Measurements from ENCODE around the gene SPG11. TPM values are rescaled to one million over a fixed set of nuclear protein-coding genes. Genes with fewer than 3 reads are reported as not detected.

Gene SPG11
- total and polyA plus RNA-seq, 5 donors from 2014 or later: 21.6 to 71.5 (median 26.8) TPM

DNA sequence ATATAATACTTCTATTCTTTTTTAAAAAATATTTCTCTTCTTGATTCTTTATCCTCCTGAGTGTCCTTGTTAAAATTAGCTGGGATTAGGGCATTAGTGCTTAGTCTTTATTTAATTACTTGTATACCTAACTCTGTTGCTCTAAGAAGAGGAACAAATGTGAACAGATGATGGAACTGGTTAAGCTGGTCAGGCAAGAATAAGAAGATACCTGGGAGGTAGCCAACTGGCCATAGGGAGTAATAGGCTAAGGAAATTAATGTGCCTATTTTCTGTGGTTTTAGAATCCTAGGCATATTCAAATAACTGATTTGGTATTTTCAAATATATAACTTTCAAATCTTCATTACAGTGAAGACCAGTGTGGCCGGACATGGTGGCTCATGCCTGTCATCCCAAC lies 72.1 kb downstream of the SPG11 start:
- peaks cover 7 to 21% (median 12%) of the 10 kb centered on the region in 4 donors for H3K4me1 Mint-ChIP-seq
- H3K27ac Mint-ChIP-seq: no peak overlapping the region
- peaks cover 3% of the 10 kb centered on the region for H3K4me1 ChIP-seq (ENCODE audit: control insufficient read depth, insufficient read depth, low read length, poor library complexity, severe bottlenecking)
- DNase-seq (no peak), ATAC-seq (ENCODE audit: low read depth in 2 of 2) (no peak)
- H3K9me3 ChIP-seq (ENCODE audit: control insufficient read depth in 2 of 2, low read length in 2 of 2): no peaks in the 10 kb centered on the region
- H3K27me3 ChIP-seq (ENCODE audit: control insufficient read depth, insufficient read depth, low read length): no peaks in the 10 kb centered on the region
- H3K4me3 ChIP-seq (ENCODE audit: low read depth, low read length): no peak overlapping the region
- no peak overlapping the region for H3K27ac ChIP-seq (ENCODE audit: insufficient read depth, low read length, poor library complexity, severe bottlenecking)
- peaks cover 73% of the 10 kb centered on the region for H3K36me3 ChIP-seq (ENCODE audit: control insufficient read depth, insufficient read depth, low read length)
- H3K9me3 Mint-ChIP-seq: no peaks in the 10 kb centered on the region
- no peak overlapping the region for H3K4me3 Mint-ChIP-seq
- H3K27me3 Mint-ChIP-seq: no peaks in the 10 kb centered on the region
- peaks cover 46% of the 10 kb centered on the region for H3K36me3 Mint-ChIP-seq

DNA sequence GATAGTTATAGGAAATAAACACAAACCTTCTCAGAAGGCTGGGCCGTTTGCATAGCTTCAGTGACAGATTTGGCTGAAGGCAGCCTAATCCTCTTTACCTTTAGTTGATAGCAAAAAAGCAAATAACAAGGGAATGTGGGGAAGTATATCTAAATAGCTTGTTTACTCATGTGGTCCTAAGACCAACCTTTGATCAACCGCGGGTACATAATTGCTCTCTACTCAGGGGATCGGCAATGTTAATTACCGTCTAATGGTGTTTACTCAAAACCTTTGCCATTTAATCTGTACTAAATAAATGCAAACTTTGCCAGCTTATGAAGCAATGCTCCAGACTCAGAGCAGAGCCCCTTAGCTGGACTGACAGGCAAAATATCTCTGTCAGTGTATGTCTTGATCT lies 74.9 kb downstream of the SPG11 start:
- H3K27ac Mint-ChIP-seq: peak overlapping the region in 1 of 3 donors; percentile 28
- H3K9me3 Mint-ChIP-seq: no peaks in the 10 kb centered on the region
- peaks cover 80% of the 10 kb centered on the region for H3K36me3 ChIP-seq (ENCODE audit: control insufficient read depth, insufficient read depth, low read length)
- peaks cover 7 to 17% (median 11%) of the 10 kb centered on the region in 4 donors for H3K4me1 Mint-ChIP-seq
- H3K4me3 Mint-ChIP-seq: no peak overlapping the region
- DNase-seq (no peak), ATAC-seq (ENCODE audit: low read depth in 2 of 2) (no peak)
- H3K27me3 ChIP-seq (ENCODE audit: control insufficient read depth, insufficient read depth, low read length): no peaks in the 10 kb centered on the region
- H3K4me1 ChIP-seq (ENCODE audit: control insufficient read depth, insufficient read depth, low read length, poor library complexity, severe bottlenecking): no peaks in the 10 kb centered on the region
- H3K9me3 ChIP-seq (ENCODE audit: control insufficient read depth in 2 of 2, low read length in 2 of 2): no peaks in the 10 kb centered on the region
- no peaks in the 10 kb centered on the region for H3K27me3 Mint-ChIP-seq
- peaks cover 43% of the 10 kb centered on the region for H3K36me3 Mint-ChIP-seq
- no peak overlapping the region for H3K4me3 ChIP-seq (ENCODE audit: low read depth, low read length)
- no peak overlapping the region for H3K27ac ChIP-seq (ENCODE audit: insufficient read depth, low read length, poor library complexity, severe bottlenecking)

DNA sequence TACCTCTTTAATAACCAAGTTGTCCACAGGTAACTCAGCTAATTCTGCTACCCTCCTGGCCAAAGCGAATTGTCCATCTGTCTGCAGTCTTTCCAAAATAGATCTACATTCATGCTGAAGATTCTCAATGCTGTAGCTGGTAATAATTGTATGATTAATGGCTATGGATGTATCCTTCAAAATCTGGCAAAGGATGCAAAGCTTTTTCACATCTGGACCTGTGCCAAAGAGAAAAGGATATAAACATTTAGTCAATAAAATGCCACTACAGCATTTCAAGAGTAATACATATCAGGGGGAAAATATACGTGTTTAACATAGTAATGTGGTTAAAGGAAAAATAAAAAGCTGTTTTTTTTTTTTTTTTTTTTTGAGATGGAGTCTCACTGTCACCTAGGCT lies 77.8 kb downstream of the SPG11 start:
- peaks cover 39% of the 10 kb centered on the region for H3K36me3 Mint-ChIP-seq
- H3K4me1 Mint-ChIP-seq: peaks cover 10 to 26% (median 15%) of the 10 kb centered on the region in 4 donors
- no peak for DNase-seq
- Histone ChIP-seq H3K9me3 (ENCODE audit: control insufficient read depth in 2 of 2, low read length in 2 of 2) (no peaks in the 10 kb centered on the region), H3K4me1 (ENCODE audit: control insufficient read depth, insufficient read depth, low read length, poor library complexity, severe bottlenecking) (no peaks in the 10 kb centered on the region), H3K4me3 (ENCODE audit: low read depth, low read length) (no peak overlapping the region), H3K36me3 (ENCODE audit: control insufficient read depth, insufficient read depth, low read length) (peaks cover 73% of the 10 kb centered on the region), H3K27ac (ENCODE audit: insufficient read depth, low read length, poor library complexity, severe bottlenecking) (no peak overlapping the region), H3K27me3 (ENCODE audit: control insufficient read depth, insufficient read depth, low read length) (no peaks in the 10 kb centered on the region)
- H3K4me3 Mint-ChIP-seq: no peak overlapping the region
- ATAC-seq (ENCODE audit: low read depth in 2 of 2): no peak
- H3K27ac Mint-ChIP-seq: no peak overlapping the region
- no peaks in the 10 kb centered on the region for H3K9me3 Mint-ChIP-seq
- no peaks in the 10 kb centered on the region for H3K27me3 Mint-ChIP-seq

DNA sequence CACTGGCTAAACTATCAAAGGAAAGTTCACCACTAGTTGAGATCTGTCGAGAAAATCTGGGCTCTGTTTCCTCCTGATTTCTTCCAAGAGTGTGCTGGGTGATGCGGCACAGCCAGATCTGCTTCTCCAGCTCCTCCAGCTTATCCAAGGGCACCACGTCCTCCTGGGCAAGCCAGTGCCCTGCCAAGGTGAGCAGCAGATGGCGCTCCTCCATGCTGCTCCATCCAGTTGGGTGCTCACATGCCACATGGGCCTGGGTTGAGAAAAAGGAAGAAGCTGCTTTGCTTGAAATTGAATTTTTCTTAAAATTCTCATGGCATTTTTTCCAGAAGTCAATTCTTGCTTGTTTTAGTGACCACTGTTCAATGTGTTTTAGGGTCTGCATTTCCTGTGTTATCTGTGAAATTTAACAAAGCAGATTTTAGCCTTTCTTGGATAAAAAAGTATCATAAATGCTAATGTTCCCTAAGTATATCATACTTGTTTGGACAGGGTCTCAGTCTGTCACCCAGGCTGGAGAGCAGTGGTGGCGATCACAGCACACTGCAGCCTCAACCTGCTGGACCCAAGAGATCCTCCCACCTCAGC lies 79.2 kb downstream of the SPG11 start:
- Mint-ChIP-seq H3K4me1 (peaks cover 9 to 24% (median 15%) of the 10 kb centered on the region in 4 donors), H3K27ac (no peak overlapping the region), H3K36me3 (peaks cover 32% of the 10 kb centered on the region), H3K4me3 (no peak overlapping the region), H3K9me3 (no peaks in the 10 kb centered on the region), H3K27me3 (no peaks in the 10 kb centered on the region)
- ATAC-seq (ENCODE audit: low read depth in 2 of 2): peak; percentile 75 to 81
- Histone ChIP-seq H3K9me3 (ENCODE audit: control insufficient read depth in 2 of 2, low read length in 2 of 2) (no peaks in the 10 kb centered on the region), H3K36me3 (ENCODE audit: control insufficient read depth, insufficient read depth, low read length) (peaks cover 64% of the 10 kb centered on the region), H3K27ac (ENCODE audit: insufficient read depth, low read length, poor library complexity, severe bottlenecking) (no peak overlapping the region), H3K27me3 (ENCODE audit: control insufficient read depth, insufficient read depth, low read length) (no peaks in the 10 kb centered on the region), H3K4me1 (ENCODE audit: control insufficient read depth, insufficient read depth, low read length, poor library complexity, severe bottlenecking) (no peaks in the 10 kb centered on the region), H3K4me3 (ENCODE audit: low read depth, low read length) (no peak overlapping the region)
- peak; percentile 26 to 75 (median 53) for DNase-seq

DNA sequence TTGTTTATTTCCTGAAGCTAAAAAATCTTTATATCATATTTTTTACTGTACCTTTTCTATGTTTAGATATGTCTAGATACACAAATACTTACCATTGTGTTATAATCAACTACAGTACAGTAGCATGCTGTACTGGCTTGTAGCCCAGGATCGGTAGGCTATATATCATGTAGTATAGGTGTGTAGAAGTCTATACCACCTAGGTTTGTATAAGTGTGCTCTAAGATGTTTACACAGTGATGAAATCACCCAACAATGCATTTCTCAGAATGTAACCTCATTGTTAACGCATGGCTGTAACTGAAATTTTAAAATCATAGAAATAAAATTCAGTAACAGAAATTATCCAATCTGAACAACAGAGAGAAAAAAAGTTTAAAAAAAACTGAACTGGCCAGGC lies 83.4 kb downstream of the SPG11 start:
- H3K4me3 Mint-ChIP-seq: no peak overlapping the region
- H3K9me3 Mint-ChIP-seq: peaks cover 0 to 1% (median 0%) of the 10 kb centered on the region in 7 donors
- no peak overlapping the region for H3K4me3 ChIP-seq (ENCODE audit: low read depth, low read length)
- no peak for DNase-seq
- peak overlapping the region in 1 of 3 donors; percentile 38 for H3K27ac Mint-ChIP-seq
- peaks cover 27% of the 10 kb centered on the region for H3K36me3 ChIP-seq (ENCODE audit: control insufficient read depth, insufficient read depth, low read length)
- H3K9me3 ChIP-seq (ENCODE audit: control insufficient read depth in 2 of 2, low read length in 2 of 2): no peaks in the 10 kb centered on the region
- H3K27ac ChIP-seq (ENCODE audit: insufficient read depth, low read length, poor library complexity, severe bottlenecking): no peak overlapping the region
- no peaks in the 10 kb centered on the region for H3K27me3 ChIP-seq (ENCODE audit: control insufficient read depth, insufficient read depth, low read length)
- H3K4me1 ChIP-seq (ENCODE audit: control insufficient read depth, insufficient read depth, low read length, poor library complexity, severe bottlenecking): peaks cover 10% of the 10 kb centered on the region
- H3K4me1 Mint-ChIP-seq: peaks cover 15 to 34% (median 24%) of the 10 kb centered on the region in 4 donors
- H3K36me3 Mint-ChIP-seq: peaks cover 17% of the 10 kb centered on the region
- ATAC-seq (ENCODE audit: low read depth in 2 of 2): no peak
- H3K27me3 Mint-ChIP-seq: no peaks in the 10 kb centered on the region

DNA sequence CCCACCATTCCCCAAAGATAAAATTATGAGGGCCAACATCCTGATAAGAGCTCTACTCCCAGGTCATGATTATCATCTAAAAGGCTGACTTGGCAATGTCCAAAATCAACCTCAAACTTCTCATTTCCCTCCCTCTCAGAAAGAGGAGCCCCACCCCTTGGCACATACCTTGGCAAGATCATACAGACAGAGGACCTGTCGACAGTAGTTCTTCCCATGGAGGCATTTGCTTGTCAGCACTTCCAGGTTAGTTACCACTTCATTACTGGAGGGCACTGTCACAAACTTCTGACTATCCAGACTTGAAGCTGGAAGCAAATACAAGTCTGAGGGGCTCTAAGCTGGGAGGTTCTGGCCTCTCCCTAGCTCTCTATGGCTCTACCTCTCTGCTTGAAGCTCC lies 88.7 kb downstream of the SPG11 start:
- no peak for DNase-seq
- no peak for ATAC-seq (ENCODE audit: low read depth in 2 of 2)
- Histone ChIP-seq H3K27ac (ENCODE audit: insufficient read depth, low read length, poor library complexity, severe bottlenecking) (no peak overlapping the region), H3K27me3 (ENCODE audit: control insufficient read depth, insufficient read depth, low read length) (no peaks in the 10 kb centered on the region), H3K4me1 (ENCODE audit: control insufficient read depth, insufficient read depth, low read length, poor library complexity, severe bottlenecking) (peaks cover 10% of the 10 kb centered on the region), H3K36me3 (ENCODE audit: control insufficient read depth, insufficient read depth, low read length) (peaks cover 36% of the 10 kb centered on the region), H3K4me3 (ENCODE audit: low read depth, low read length) (no peak overlapping the region), H3K9me3 (ENCODE audit: control insufficient read depth in 2 of 2, low read length in 2 of 2) (no peaks in the 10 kb centered on the region)
- H3K36me3 Mint-ChIP-seq: peaks cover 15% of the 10 kb centered on the region
- H3K27me3 Mint-ChIP-seq: no peaks in the 10 kb centered on the region
- peaks cover 0 to 1% (median 0%) of the 10 kb centered on the region in 7 donors for H3K9me3 Mint-ChIP-seq
- H3K27ac Mint-ChIP-seq: peak overlapping the region; percentile 44 to 87 (median 83)
- H3K4me1 Mint-ChIP-seq: peaks cover 6 to 23% (median 12%) of the 10 kb centered on the region in 4 donors
- no peak overlapping the region for H3K4me3 Mint-ChIP-seq

DNA sequence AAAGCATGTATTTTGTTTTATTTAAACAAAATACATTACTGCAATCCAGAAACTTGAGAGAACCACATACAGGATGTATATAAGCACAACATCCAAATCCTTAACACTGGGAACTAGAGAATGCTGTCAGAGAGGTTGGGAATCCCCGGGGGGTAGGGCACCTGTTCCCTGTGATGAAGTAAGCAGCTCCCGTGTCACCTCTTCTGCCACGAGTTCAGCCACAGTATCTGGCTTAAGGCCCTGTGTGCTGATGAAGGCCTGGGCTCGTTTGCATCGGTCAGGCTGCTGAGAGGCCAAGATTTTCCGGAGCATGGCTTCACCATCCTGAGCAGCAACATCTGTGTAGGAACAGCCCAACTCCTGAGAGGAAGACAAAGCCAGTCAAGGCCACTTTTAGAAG lies 90.1 kb downstream of the SPG11 start:
- no peak for DNase-seq
- no peaks in the 10 kb centered on the region for H3K27me3 Mint-ChIP-seq
- H3K4me3 ChIP-seq (ENCODE audit: low read depth, low read length): no peak overlapping the region
- no peak for ATAC-seq (ENCODE audit: low read depth in 2 of 2)
- no peaks in the 10 kb centered on the region for H3K9me3 ChIP-seq (ENCODE audit: control insufficient read depth in 2 of 2, low read length in 2 of 2)
- H3K27me3 ChIP-seq (ENCODE audit: control insufficient read depth, insufficient read depth, low read length): no peaks in the 10 kb centered on the region
- peaks cover 0 to under 1% (median 0%) of the 10 kb centered on the region in 7 donors for H3K9me3 Mint-ChIP-seq
- H3K4me3 Mint-ChIP-seq: no peak overlapping the region
- H3K4me1 ChIP-seq (ENCODE audit: control insufficient read depth, insufficient read depth, low read length, poor library complexity, severe bottlenecking): peaks cover 2% of the 10 kb centered on the region
- H3K36me3 ChIP-seq (ENCODE audit: control insufficient read depth, insufficient read depth, low read length): peaks cover 45% of the 10 kb centered on the region
- peaks cover 17% of the 10 kb centered on the region for H3K36me3 Mint-ChIP-seq
- H3K27ac Mint-ChIP-seq: peak overlapping the region in 2 of 3 donors; percentile 32 to 35
- H3K4me1 Mint-ChIP-seq: peaks cover 2 to 14% (median 9%) of the 10 kb centered on the region in 4 donors
- no peak overlapping the region for H3K27ac ChIP-seq (ENCODE audit: insufficient read depth, low read length, poor library complexity, severe bottlenecking)

DNA sequence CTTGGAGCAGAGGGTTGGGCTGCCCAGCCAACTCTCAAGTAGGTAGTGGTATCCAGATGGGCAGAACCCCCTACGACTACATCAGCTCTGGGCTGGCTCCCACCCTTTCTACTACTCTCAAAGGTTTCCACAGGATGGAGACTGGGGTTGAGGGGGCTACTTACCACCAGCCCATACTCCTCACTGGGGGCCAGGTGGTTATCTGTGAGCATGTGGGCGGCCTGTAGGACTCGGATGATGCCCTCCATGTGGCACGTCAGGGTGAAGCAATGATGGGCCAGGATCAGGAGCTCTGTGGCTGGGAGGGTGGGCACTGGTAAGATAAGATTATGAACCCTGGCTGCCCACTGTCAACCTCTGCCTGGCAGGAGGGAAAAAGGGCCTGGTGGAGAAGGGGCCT lies 93.1 kb downstream of the SPG11 start:
- Histone ChIP-seq H3K4me1 (ENCODE audit: control insufficient read depth, insufficient read depth, low read length, poor library complexity, severe bottlenecking) (no peaks in the 10 kb centered on the region), H3K9me3 (ENCODE audit: control insufficient read depth in 2 of 2, low read length in 2 of 2) (no peaks in the 10 kb centered on the region), H3K36me3 (ENCODE audit: control insufficient read depth, insufficient read depth, low read length) (peaks cover 68% of the 10 kb centered on the region), H3K27ac (ENCODE audit: insufficient read depth, low read length, poor library complexity, severe bottlenecking) (no peak overlapping the region), H3K27me3 (ENCODE audit: control insufficient read depth, insufficient read depth, low read length) (no peaks in the 10 kb centered on the region), H3K4me3 (ENCODE audit: low read depth, low read length) (no peak overlapping the region)
- Mint-ChIP-seq H3K9me3 (no peaks in the 10 kb centered on the region), H3K27me3 (no peaks in the 10 kb centered on the region), H3K27ac (peak overlapping the region in 1 of 3 donors; percentile 59), H3K4me3 (no peak overlapping the region), H3K36me3 (peaks cover 38% of the 10 kb centered on the region), H3K4me1 (peaks cover 0 to 11% (median 5%) of the 10 kb centered on the region in 4 donors)
- ATAC-seq (ENCODE audit: low read depth in 2 of 2) (no peak), DNase-seq (no peak)
